ENCODE data around the gene COL4A6.
A peak's percentile ranks its signal among the peaks of the same experiment; 100 is the strongest.

COL4A6 gene

GRCh38 chrX:108257556-108257955 is 180.7 kb downstream of the COL4A6 start:
- TF ChIP-seq CTCF (IDR thresholded peaks at IDR 0.05; ENCODE audit: low read depth, low read length), result no peak
- no peak for DNase-seq (ENCODE audit: extremely low read depth, low read depth)

GRCh38 chrX:108254636-108255035 is 183.6 kb downstream of the COL4A6 start:
- no peak for TF ChIP-seq CTCF (IDR thresholded peaks at IDR 0.05; ENCODE audit: low read depth, low read length)
- DNase-seq (ENCODE audit: extremely low read depth, low read depth), result no peak

- no peak for TF ChIP-seq CTCF (IDR thresholded peaks at IDR 0.05; ENCODE audit: low read depth, low read length)
- DNase-seq (ENCODE audit: extremely low read depth, low read depth), result no peak
Measured at GRCh38 chrX:108250654-108251579, 187.3 kb downstream of the COL4A6 start.

GRCh38 chrX:108246304-108246954 is 191.8 kb downstream of the COL4A6 start:
- DNase-seq (ENCODE audit: extremely low read depth, low read depth), result no peak
- TF ChIP-seq CTCF (IDR thresholded peaks at IDR 0.05; ENCODE audit: low read depth, low read length), result no peak

GRCh38 chrX:108245462-108245861 is 192.8 kb downstream of the COL4A6 start:
- DNase-seq (ENCODE audit: extremely low read depth, low read depth), result no peak
- peak; percentile 3; the same call in 1 of the 2 replicates for TF ChIP-seq CTCF (IDR thresholded peaks at IDR 0.05; ENCODE audit: low read depth, low read length)

GRCh38 chrX:108235986-108236385 is 202.2 kb downstream of the COL4A6 start:
- no peak for TF ChIP-seq CTCF (IDR thresholded peaks at IDR 0.05; ENCODE audit: low read depth, low read length)

GRCh38 chrX:108230574-108230973 is 207.6 kb downstream of the COL4A6 start:
- DNase-seq (ENCODE audit: extremely low read depth, low read depth), result no peak
- no peak for TF ChIP-seq CTCF (IDR thresholded peaks at IDR 0.05; ENCODE audit: low read depth, low read length)

More at GRCh38 chrX:108235986-108236385, 202.2 kb downstream of the COL4A6 start:
- no peak for DNase-seq (ENCODE audit: extremely low read depth, low read depth)
